Endothelial cell of umbilical vein (primary cell): ENCODE measurements around the gene HNMT. TPM values are rescaled to one million over a fixed set of nuclear protein-coding genes. Genes with fewer than 3 reads are reported as not detected.

Experiments
- BruUV-seq: library from RNA; stranded (reverse); fragments of 400-500 nt; replicated peaks from 2 replicates; lab custom pipeline; 2021; lab: Mats Ljungman, UMichigan
- CTCF ChIA-PET: fragments of 300-600, 350-600 bp; sonication (Branson Sonifier 250); formaldehyde crosslinking; loops from one replicate; lab custom pipeline; 2021; ENCODE audit warnings: antibody characterized with exemption, inconsistent platforms; lab: Charles Lee
- POLR2A ChIA-PET: fragments of 300-600, 350-600 bp; sonication (Branson Sonifier 250); formaldehyde crosslinking; loops from one replicate; lab custom pipeline; 2021; ENCODE audit warnings: antibody characterized with exemption, inconsistent platforms; lab: Charles Lee
- DNase-seq: peaks from one replicate; pipeline ENCODE4 v3.0.0-alpha.2; 2011; ENCODE audit warnings: low read depth, low spot score
- FAIRE-seq: peaks from 2 replicates; lab custom pipeline; 2011; peaks lifted over from hg19 to GRCh38; lab: Jason Lieb, UNC
- H2AFZ ChIP-seq: 2 replicates; pipeline ENCODE4 v1.6.0; 2012; ENCODE audit warnings: low read depth, low read length, control low read depth, inconsistent platforms
- H3K27ac ChIP-seq: 2 replicates; pipeline ENCODE4 v1.5.1; 2011; ENCODE audit warnings: low read depth, mild to moderate bottlenecking, control low read depth, low read length, moderate library complexity; ENCODE audit not compliant: insufficient read depth
- H3K27me3 ChIP-seq, 2 experiments: 2 replicates each; pipeline versions ENCODE4 v1.6.0 to v1.6.1; 2011; ENCODE audit warnings: low read length in 2 of 2, mixed read lengths in 1 of 2; ENCODE audit not compliant: control insufficient read depth in 2 of 2, insufficient read depth in 2 of 2
- H3K36me3 ChIP-seq, 2 experiments: 2 replicates in 1 of 2; 3 replicates in 1 of 2; pipeline ENCODE4 v1.5.1; 2011; ENCODE audit warnings: low read length in 2 of 2, mild to moderate bottlenecking in 1 of 2, moderate library complexity in 1 of 2; ENCODE audit not compliant: control insufficient read depth in 2 of 2, insufficient read depth in 2 of 2; ENCODE audit errors: extremely low read depth in 1 of 2
- H3K4me1 ChIP-seq: 3 replicates; pipeline ENCODE4 v1.5.1; 2011; ENCODE audit warnings: mild to moderate bottlenecking, low read length; ENCODE audit not compliant: control insufficient read depth, insufficient read depth; ENCODE audit errors: extremely low read depth
- H3K4me2 ChIP-seq: 2 replicates; pipeline ENCODE4 v1.6.1; 2011; ENCODE audit warnings: low read length, control low read depth, mixed read lengths; ENCODE audit not compliant: insufficient read depth
- H3K4me3 ChIP-seq, 3 experiments: fragments of 200-600 bp in 1 of 3; sonication (generic), shearing (Covaris generic) in 1 of 3; replicated peaks in 1 of 3; 2 replicates each; pipeline ENCODE4 v1.5.1; 2011 to 2016; ENCODE audit warnings: control low read depth in 3 of 3, low read length in 3 of 3, mild to moderate bottlenecking in 2 of 3, inconsistent platforms in 1 of 3, low read depth in 1 of 3, moderate library complexity in 1 of 3; ENCODE audit not compliant: insufficient read depth in 1 of 3
- H3K79me2 ChIP-seq: 2 replicates; pipeline ENCODE4 v1.6.0; 2012; ENCODE audit warnings: low read length, inconsistent platforms; ENCODE audit not compliant: control insufficient read depth, insufficient read depth
- H3K9ac ChIP-seq: replicated peaks from 2 replicates; pipeline ENCODE3; 2011; ENCODE audit warnings: low read length, control low read depth; ENCODE audit not compliant: insufficient read depth; ENCODE audit errors: extremely low read depth
- H3K9me1 ChIP-seq: replicated peaks from 3 replicates; pipeline ENCODE4 v1.6.0; 2011; ENCODE audit warnings: mild to moderate bottlenecking, low read length; ENCODE audit not compliant: control insufficient read depth, insufficient read depth; ENCODE audit errors: extremely low read depth
- H3K9me3 ChIP-seq: replicated peaks from 2 replicates; pipeline ENCODE4 v1.5.1; 2012; ENCODE audit warnings: low read length, inconsistent platforms; ENCODE audit not compliant: control insufficient read depth, insufficient read depth
- H4K20me1 ChIP-seq: replicated peaks from 2 replicates; pipeline ENCODE3; 2011; ENCODE audit warnings: mild to moderate bottlenecking, low read length; ENCODE audit not compliant: control insufficient read depth, insufficient read depth; ENCODE audit errors: extremely low read depth
- MYC ChIP-seq: IDR thresholded peaks from one replicate; pipeline ENCODE4 v1.6.1; 2011; ENCODE audit warnings: mild to moderate bottlenecking, low read depth, low read length
- dilution Hi-C: fragments of 300-500 bp; cut with MboI; formaldehyde crosslinking; loops from one replicate; pipeline ENCODE4 v1.15.0; 2019; ENCODE audit warnings: low sequenced_read_pairs; ENCODE audit not compliant: extremely low pct_ligation_motif_present
- intact Hi-C: fragments of 100-400 bp; cut with micrococcal nuclease; formaldehyde crosslinking; loops from one replicate; pipeline ENCODE4 v1.10.0; 2022
- polyA plus RNA-seq, 4 experiments: library from polyadenylated mRNA; depleted of rRNA in 3 of 4; stranded (reverse) in 3 of 4; unstranded in 1 of 4; fragments of >200 nt; gene quantifications; 2 replicates each; pipeline versions ENCODE4 v1.2.1 to v1.2.3, GENCODE V29; 2011 to 2012; ENCODE audit warnings: missing spikeins in 1 of 4
- total RNA-seq: library from RNA; stranded (reverse); gene quantifications from 2 replicates; pipeline ENCODE4 v1.2.3, GENCODE V29; 2021

Gene HNMT
- total and polyA plus RNA-seq, 2 donors (not counting 3 experiments of a cell fraction or from before 2014, with no cell fraction given): 8.6 to 16.9 TPM

DNA sequence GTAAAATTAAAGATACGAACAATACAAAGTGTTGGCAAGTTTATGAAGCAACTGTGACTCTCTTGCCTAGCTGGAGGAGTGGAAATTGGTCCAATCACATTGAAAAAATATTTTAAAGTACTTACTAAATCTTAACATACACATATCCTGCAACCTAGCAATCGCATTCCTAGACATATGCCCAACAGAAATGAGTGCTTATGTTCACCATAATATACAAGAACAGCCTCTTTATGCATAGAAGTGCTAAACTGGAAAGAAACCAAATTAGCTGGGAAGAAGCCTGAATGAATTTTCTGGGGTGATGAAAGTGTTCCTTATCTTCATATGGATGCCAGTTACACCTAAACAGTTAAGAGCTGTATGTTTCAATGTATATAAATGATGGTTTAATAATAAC is 98.9 kb downstream of the HNMT start:
- FAIRE-seq: no peak

More for the DNA sequence above, 98.9 kb downstream of the HNMT start:
- Histone ChIP-seq H3K4me1 (peaks cover 10% of the 10 kb centered on the region), H2AFZ (no peak overlapping the region), H3K4me2 (no peak overlapping the region), H3K9ac (no peak overlapping the region), H3K9me1 (no peaks in the 10 kb centered on the region), H3K27me3 (no peaks in the 10 kb centered on the region), H3K27ac (no peak overlapping the region), H3K4me3 (no peak overlapping the region), H3K9me3 (no peaks in the 10 kb centered on the region), H4K20me1 (no peaks in the 10 kb centered on the region), H3K79me2 (no peaks in the 10 kb centered on the region), H3K36me3 (no peaks in the 10 kb centered on the region)
- CTCF ChIA-PET: interaction anchor here (1.1 to 1.2 kb wide), 2 partner anchors 9 to 11 kb away, joined by 3 read pairs; no protein-coding TSS in a partner anchor
- POLR2A ChIA-PET: no interaction called here
- intact Hi-C loops: no loop called here
- dilution Hi-C loops: no loop called here
- no peak for TF ChIP-seq MYC
- BruUV-seq: no TSS peak
- DNase-seq: no peak
